H1 (cell line): ENCODE results near the gene CISTR. TPM values are rescaled to one million over a fixed set of nuclear protein-coding genes. Genes with fewer than 3 reads are reported as not detected.

Source experiments
- CTCF ChIA-PET: fragments of 300-600 bp; sonication (Branson Sonifier 250); formaldehyde crosslinking; loops from one replicate; lab custom pipeline; 2021; ENCODE audit not compliant: partially characterized antibody; lab: Charles Lee
- POLR2A ChIA-PET: fragments of 300-600 bp; sonication (Branson Sonifier 250); formaldehyde crosslinking; loops from one replicate; lab custom pipeline; 2021; ENCODE audit warnings: inconsistent platforms; ENCODE audit not compliant: partially characterized antibody; lab: Charles Lee
- DNase-seq, 2 experiments: peaks; one replicate each; pipeline versions ENCODE4 v3.0.0 to v3.0.0-alpha.2; 2010 to 2022; ENCODE audit warnings: low spot score in 2 of 2, low read depth in 1 of 2, mixed read lengths in 1 of 2
- FAIRE-seq: peaks from 2 replicates; lab custom pipeline; 2011; peaks lifted over from hg19 to GRCh38; lab: Jason Lieb, UNC
- H2AFZ ChIP-seq: 2 replicates; pipeline ENCODE4 v1.8.1; 2012; ENCODE audit warnings: low read length, inconsistent platforms
- H2AK5ac ChIP-seq: 2 replicates; pipeline ENCODE4 v1.6.1; 2013; ENCODE audit warnings: low read depth, low read length
- H2BK120ac ChIP-seq: replicated peaks from 2 replicates; pipeline ENCODE3; 2013; ENCODE audit warnings: low read depth, low read length, inconsistent platforms
- H2BK12ac ChIP-seq: 2 replicates; pipeline ENCODE4 v1.6.1; 2013; ENCODE audit warnings: low read depth, low read length
- H2BK15ac ChIP-seq: 2 replicates; pipeline ENCODE4 v1.6.1; 2013; ENCODE audit warnings: low read length
- H2BK20ac ChIP-seq: 2 replicates; pipeline ENCODE4 v1.6.1; 2013; ENCODE audit warnings: low read length
- H2BK5ac ChIP-seq: 2 replicates; pipeline ENCODE4 v1.6.1; 2013; ENCODE audit warnings: low read depth, low read length
- H3K14ac ChIP-seq: 2 replicates; pipeline ENCODE4 v1.6.1; 2013; ENCODE audit warnings: inconsistent platforms; ENCODE audit not compliant: insufficient read length
- H3K18ac ChIP-seq: 2 replicates; pipeline ENCODE4 v1.6.1; 2013; ENCODE audit warnings: low read length; ENCODE audit errors: extremely low read depth
- H3K23ac ChIP-seq: 2 replicates; pipeline ENCODE4 v1.6.1; 2013; ENCODE audit warnings: inconsistent platforms; ENCODE audit not compliant: insufficient read length
- H3K23me2 ChIP-seq: 2 replicates; pipeline ENCODE4 v1.6.1; 2013; ENCODE audit warnings: low read depth, low read length
- H3K27ac ChIP-seq: 2 replicates; pipeline ENCODE4 v1.6.1; 2011; ENCODE audit warnings: low read depth, low read length, inconsistent platforms
- H3K27me3 ChIP-seq, 4 experiments: replicated peaks in 1 of 4; 1 replicate in 1 of 4; 2 replicates in 3 of 4; pipeline versions ENCODE4 v1.6.1 to v1.8.1; 2011 to 2013; ENCODE audit warnings: low read length in 3 of 4, mild to moderate bottlenecking in 3 of 4, inconsistent platforms in 2 of 4, mixed read lengths in 2 of 4, moderate library complexity in 1 of 4; ENCODE audit not compliant: control insufficient read depth in 3 of 4, insufficient read depth in 3 of 4; ENCODE audit errors: extremely low read depth in 1 of 4
- H3K36me3 ChIP-seq, 4 experiments: 2 replicates each; pipeline versions ENCODE4 v1.6.1 to v1.8.1; 2011 to 2013; ENCODE audit warnings: mild to moderate bottlenecking in 4 of 4, low read length in 3 of 4, moderate library complexity in 2 of 4, control low read depth in 1 of 4, inconsistent platforms in 1 of 4; ENCODE audit not compliant: insufficient read depth in 4 of 4, control insufficient read depth in 2 of 4
- H3K4ac ChIP-seq: replicated peaks from 2 replicates; pipeline ENCODE3; 2013; ENCODE audit warnings: low read length, low read depth, mixed read lengths, inconsistent platforms; ENCODE audit not compliant: insufficient read length
- H3K4me1 ChIP-seq, 4 experiments: replicated peaks in 1 of 4; 1 replicate in 1 of 4; 2 replicates in 3 of 4; pipeline versions ENCODE4 v1.6.1 to v1.8.1; 2011 to 2013; ENCODE audit warnings: low read length in 3 of 4, inconsistent platforms in 2 of 4, mixed read lengths in 1 of 4; ENCODE audit not compliant: insufficient read depth in 4 of 4, control insufficient read depth in 3 of 4
- H3K4me2 ChIP-seq, 2 experiments: 2 replicates each; pipeline versions ENCODE4 v1.6.1 to v1.8.1; 2011 to 2013; ENCODE audit warnings: low read depth in 2 of 2, low read length in 2 of 2, control low read depth in 1 of 2, inconsistent platforms in 1 of 2, mild to moderate bottlenecking in 1 of 2; ENCODE audit not compliant: insufficient read depth in 1 of 2
- H3K4me3 ChIP-seq, 4 experiments: fragments of 200-600, 300-600 bp in 1 of 4; sonication (generic), shearing (Covaris generic), sonication (Bioruptor Twin) in 1 of 4; 2 replicates each; pipeline versions ENCODE4 v1.5.1 to v1.8.1; 2011 to 2016; ENCODE audit warnings: low read length in 4 of 4, low read depth in 3 of 4, control low read depth in 2 of 4, inconsistent platforms in 2 of 4, mild to moderate bottlenecking in 2 of 4, mixed read lengths in 1 of 4, moderate library complexity in 1 of 4; ENCODE audit not compliant: insufficient read depth in 2 of 4; ENCODE audit errors: extremely low read depth in 1 of 4
- H3K56ac ChIP-seq: replicated peaks from 2 replicates; pipeline ENCODE3; 2013; ENCODE audit warnings: low read depth, mild to moderate bottlenecking, mixed read lengths, low read length, inconsistent platforms; ENCODE audit not compliant: insufficient read length
- H3K79me1 ChIP-seq: 2 replicates; pipeline ENCODE4 v1.6.1; 2013; ENCODE audit warnings: low read depth, low read length, control low read depth
- H3K79me2 ChIP-seq, 2 experiments: 2 replicates each; pipeline versions ENCODE4 v1.6.1 to v1.8.1; 2012 to 2013; ENCODE audit warnings: low read length in 2 of 2, mild to moderate bottlenecking in 2 of 2, inconsistent platforms in 1 of 2; ENCODE audit not compliant: insufficient read depth in 2 of 2, control insufficient read depth in 1 of 2
- H3K9ac ChIP-seq, 4 experiments: replicated peaks in 1 of 4; 1 replicate in 1 of 4; 2 replicates in 3 of 4; pipeline versions ENCODE4 v1.6.1 to v1.8.1; 2011 to 2013; ENCODE audit warnings: low read depth in 3 of 4, low read length in 3 of 4, control low read depth in 2 of 4, mild to moderate bottlenecking in 2 of 4, moderate library complexity in 2 of 4, inconsistent platforms in 1 of 4; ENCODE audit errors: extremely low read depth in 1 of 4
- H3K9me3 ChIP-seq, 2 experiments: 2 replicates each; pipeline versions ENCODE4 v1.6.1 to v1.8.1; 2012 to 2013; ENCODE audit warnings: mild to moderate bottlenecking in 2 of 2, moderate library complexity in 2 of 2, control low read depth in 1 of 2, inconsistent platforms in 1 of 2, low read depth in 1 of 2, low read length in 1 of 2, mixed read lengths in 1 of 2; ENCODE audit not compliant: insufficient read depth in 2 of 2
- H4K20me1 ChIP-seq, 2 experiments: replicated peaks in 1 of 2; 2 replicates each; pipeline versions ENCODE3 to v1.8.1; 2011 to 2013; ENCODE audit warnings: inconsistent platforms in 2 of 2, low read length in 2 of 2, mild to moderate bottlenecking in 1 of 2; ENCODE audit not compliant: insufficient read depth in 2 of 2, control insufficient read depth in 1 of 2
- H4K5ac ChIP-seq: 2 replicates; pipeline ENCODE4 v1.6.1; 2013; ENCODE audit warnings: low read length, low read depth, mixed read lengths, inconsistent platforms; ENCODE audit not compliant: insufficient read length
- H4K8ac ChIP-seq: 2 replicates; pipeline ENCODE4 v1.8.0; 2013; ENCODE audit warnings: mild to moderate bottlenecking, moderate library complexity, low read length, inconsistent platforms; ENCODE audit not compliant: insufficient read depth; ENCODE audit errors: extremely low read depth
- H4K91ac ChIP-seq: replicated peaks from 2 replicates; pipeline ENCODE3; 2013; ENCODE audit warnings: low read length, mixed read lengths, inconsistent platforms; ENCODE audit not compliant: insufficient read length
- CTCF ChIP-seq, 3 experiments: IDR thresholded peaks; 1 replicate in 2 of 3; 2 replicates in 1 of 3; pipeline versions ENCODE4 v1.5.1 to v1.6.1; 2011; ENCODE audit warnings: low read length in 3 of 3, mild to moderate bottlenecking in 3 of 3, inconsistent platforms in 2 of 3, low read depth in 1 of 3, moderate library complexity in 1 of 3; ENCODE audit not compliant: insufficient read depth in 1 of 3; ENCODE audit errors: control extremely low read depth in 1 of 3
- E2F6 ChIP-seq: IDR thresholded peaks from 2 replicates; pipeline ENCODE4 v1.6.1; 2012; ENCODE audit warnings: inconsistent platforms
- JUN ChIP-seq: IDR thresholded peaks from 2 replicates; pipeline ENCODE4 v1.6.1; 2011; ENCODE audit warnings: low read depth, mild to moderate bottlenecking, improper control_type of control experiment, low read length
- RAD21 ChIP-seq, 2 experiments: IDR thresholded peaks in 1 of 2; conservative IDR thresholded peaks in 1 of 2; 2 replicates each; pipeline ENCODE4 v1.6.1; 2011; ENCODE audit warnings: low read depth in 2 of 2, low read length in 2 of 2, improper control_type of control experiment in 1 of 2, inconsistent platforms in 1 of 2, mild to moderate bottlenecking in 1 of 2, moderate library complexity in 1 of 2
- WGBS, 2 experiments: shearing (Covaris generic) in 1 of 2; methylation state at CpG; one replicate each; pipeline versions ENCODE4 v1.1.6 to v1.1.7; 2013 to 2015; ENCODE audit warnings: low lambda C conversion rate in 2 of 2, mixed read lengths in 2 of 2, inconsistent platforms in 1 of 2, low coverage in 1 of 2, missing lambda C conversion rate in 1 of 2; ENCODE audit not compliant: insufficient replicate concordance in 2 of 2, insufficient coverage in 1 of 2, insufficient read length in 1 of 2; ENCODE audit errors: extremely low coverage in 1 of 2, missing lambda C conversion rate in 1 of 2; 5-methylcytosine and 5-hydroxymethylcytosine counted together
- polyA plus RNA-seq, 7 experiments: library from polyadenylated mRNA; depleted of rRNA in 3 of 7; stranded (reverse) in 5 of 7; unstranded in 2 of 7; fragments of >200 nt in 5 of 7; fragments of 200-250 nt in 2 of 7; gene quantifications; 1 replicate in 5 of 7; 2 replicates in 1 of 7; 4 replicates in 1 of 7; pipeline versions ENCODE4 v1.2.1 to v1.2.3, GENCODE V29; 2011 to 2013; ENCODE audit warnings: missing spikeins in 2 of 7, mixed read lengths in 2 of 7
- total RNA-seq: library from RNA; stranded (reverse); fragmentation: NEBNext Ultra II Directional; extraction: Animal tissue kit (Norgen Biotek cat#: 25700); gene quantifications from 2 replicates; pipeline ENCODE4 v1.2.1, GENCODE V29; 2021

The CISTR gene
- total and polyA plus RNA-seq, 2 of the 8 experiments (the other 6 are each of a cell fraction or from before 2014, with no cell fraction given), result not detected

GRCh38 chr12:53791735-53792326 is 40.1 kb upstream of the CISTR start:
- CTCF ChIA-PET, result interaction anchor here (0.7 to 6.8 kb wide), 27 partner anchors 11 to 424 kb away, joined by 3 to 64 read pairs (median 5); no protein-coding TSS in a partner anchor
- peaks cover 0 to 12% (median 2%) of the 10 kb centered on the region in 4 experiments; a peak in 4 of 7 replicates for H3K27me3 ChIP-seq
- no peak for FAIRE-seq

More at GRCh38 chr12:53791735-53792326, 40.1 kb upstream of the CISTR start:
- Histone ChIP-seq H3K23me2 (no peaks in the 10 kb centered on the region), H3K4ac (no peak overlapping the region), H2AK5ac (no peak overlapping the region), H3K14ac (no peak overlapping the region), H3K79me1 (no peaks in the 10 kb centered on the region), H3K4me1 (peaks cover 0 to 2% (median 0%) of the 10 kb centered on the region in 4 experiments; a peak in 1 of 7 replicates), H3K4me3 (no peak overlapping the region), H2AFZ (no peak overlapping the region), H3K79me2 (no peaks in the 10 kb centered on the region), H2BK120ac (no peak overlapping the region), H4K20me1 (no peaks in the 10 kb centered on the region), H4K5ac (no peak overlapping the region), H3K27ac (no peak overlapping the region), H3K9me3 (no peaks in the 10 kb centered on the region), H3K56ac (no peak overlapping the region), H3K36me3 (no peaks in the 10 kb centered on the region), H2BK15ac (no peak overlapping the region), H3K4me2 (no peak overlapping the region), H4K91ac (no peak overlapping the region), H4K8ac (no peak overlapping the region), H3K18ac (no peak overlapping the region), H2BK20ac (no peak overlapping the region), H2BK5ac (no peak overlapping the region), H3K9ac (no peak overlapping the region), H3K23ac (no peak overlapping the region), H2BK12ac (0 out of 2 replicates have a peak overlapping the region, but pooled peaks have one; percentile 18)
- POLR2A ChIA-PET, result no interaction called here
- WGBS, 2 experiments, result 0% methylated on average over 1 of the region's 1 CpG; no CpG with 5 or more reads in 1 of the 2 experiments
- TF ChIP-seq RAD21 (IDR thresholded peaks at IDR 0.05 in 1 of 2, conservative IDR thresholded peaks at IDR 0.05 in 1 of 2; ENCODE audit: low read depth in 2 of 2, low read length in 2 of 2), result peak; percentile 53 to 62
- TF ChIP-seq E2F6, result no peak
- peak; percentile 59 to 66 (median 66) for TF ChIP-seq CTCF (IDR thresholded peaks at IDR 0.05; ENCODE audit: control extremely low read depth in 1 of 3, insufficient read depth in 1 of 3, low read depth in 1 of 3, low read length in 3 of 3)
- no peak for TF ChIP-seq JUN
- DNase-seq, result peak; percentile 2 to 78
